ENCODE results near the gene VPS25. TPM values are rescaled to one million over a fixed set of nuclear protein-coding genes. Genes with fewer than 3 reads are reported as not detected.

VPS25 gene
- total and polyA plus RNA-seq, 9 of the 15 experiments (the other 6 are each of a cell fraction or from before 2014, with no cell fraction given), result 123 to 352 (median 180) TPM

GRCh38 chr17:42772945-42773289 is 332 bp upstream of the VPS25 start:
- Histone ChIP-seq H3K9me3 (replicated peaks; ENCODE audit: control insufficient read depth, insufficient read depth, low read depth, low read length) (no peaks in the 10 kb centered on the region), H3K36me3 (ENCODE audit: control insufficient read depth, insufficient read depth, low read length) (peaks cover 30% of the 10 kb centered on the region), H3K4me1 (replicated peaks in 1 of 2; ENCODE audit: control insufficient read depth in 2 of 2, insufficient read depth in 2 of 2, low read length in 2 of 2) (peaks cover 26 to 36% of the 10 kb centered on the region in 2 experiments), H3K27me3 (ENCODE audit: control insufficient read depth in 2 of 2, insufficient read depth in 2 of 2, low read length in 2 of 2) (no peaks in the 10 kb centered on the region), H3K4me2 (ENCODE audit: insufficient read depth, low read length) (peak overlapping the region; percentile 97), H3K9me1 (ENCODE audit: control insufficient read depth, insufficient read depth, low read length) (no peaks in the 10 kb centered on the region), H3K27ac (ENCODE audit: extremely low read depth, low read depth, low read length) (peak overlapping the region; percentile 85), H4K20me1 (replicated peaks; ENCODE audit: control insufficient read depth, insufficient read depth, low read length) (no peaks in the 10 kb centered on the region), H2AFZ (ENCODE audit: low read depth, low read length) (peak overlapping the region; percentile 89), H3K4me3 (peak overlapping the region; percentile 84), H3K9ac (ENCODE audit: insufficient read depth in 1 of 2, low read depth in 2 of 2, low read length in 2 of 2) (peak overlapping the region; percentile 88 to 95; a peak in 3 of 4 replicates), H3K79me2 (ENCODE audit: control insufficient read depth, insufficient read depth, low read length) (peaks cover 22% of the 10 kb centered on the region)
- CTCF ChIA-PET (ENCODE audit: low intra/inter-chr PET ratio), result interaction anchor here (1.1 kb wide), 1 partner anchor 255 kb away, joined by 3 read pairs; no protein-coding TSS in a partner anchor
- 0% methylated on average over 3 of the region's 3 CpGs for WGBS (ENCODE audit: insufficient coverage, low coverage, missing lambda C conversion rate)
- POLR2A ChIA-PET, result interaction anchor here (0.6 to 1.5 kb wide), 11 partner anchors 9 to 461 kb away, joined by 3 to 12 read pairs (median 4); partner anchors contain the start of genes AARSD1 and RAMP2
- ATAC-seq (no peak), DNase-seq (ENCODE audit: extremely low read depth in 1 of 4, low spot score in 3 of 4) (no peak), FAIRE-seq (no peak)
- intact Hi-C loops (cut with micrococcal nuclease) (no loop called here), in situ Hi-C loops (cut with MboI) (no loop called here)
- TSS peak; percentile 96 for BruUV-seq (replicated peaks)
- no peak for TF ChIP-seq HMBOX1 (IDR thresholded peaks at IDR 0.05)
- 0 out of 2 replicates have a peak, but pooled peaks have one; percentile 6 for TF ChIP-seq GABPA (tag; conservative IDR thresholded peaks at IDR 0.05; ENCODE audit: low read depth)
- no peak for TF ChIP-seq ATF7 (IDR thresholded peaks at IDR 0.05)
- no peak for TF ChIP-seq SLC30A9 (CRISPR knock-in tag; IDR thresholded peaks at IDR 0.05)
- no peak for TF ChIP-seq MNT (conservative IDR thresholded peaks at IDR 0.05)
- TF ChIP-seq STAT5B (CRISPR knock-in tag; IDR thresholded peaks at IDR 0.05), result no peak
- TF ChIP-seq HOXB6 (CRISPR knock-in tag; IDR thresholded peaks at IDR 0.05; ENCODE audit: borderline replicate concordance), result no peak
- TF ChIP-seq SIRT6 (IDR thresholded peaks at IDR 0.05; ENCODE audit: low read depth, low read length), result no peak
- no peak for TF ChIP-seq RAD21 (CRISPR knock-in tag; conservative IDR thresholded peaks at IDR 0.05 in 1 of 2, IDR thresholded peaks at IDR 0.05 in 1 of 2)
- no peak for TF ChIP-seq TEAD4 (IDR thresholded peaks at IDR 0.05; ENCODE audit: low read length)
- TF ChIP-seq TEAD4 (CRISPR knock-in tag; IDR thresholded peaks at IDR 0.05; ENCODE audit: borderline replicate concordance), result no peak
- TF ChIP-seq ZNF217 (CRISPR knock-in tag; IDR thresholded peaks at IDR 0.05), result no peak
- no peak for TF ChIP-seq CC2D1A (IDR thresholded peaks at IDR 0.05)
- no peak for TF ChIP-seq ZNF41 (CRISPR knock-in tag; conservative IDR thresholded peaks at IDR 0.05)
- no peak for TF ChIP-seq MITF (IDR thresholded peaks at IDR 0.05)
- no peak for TF ChIP-seq ZNF668 (CRISPR knock-in tag; IDR thresholded peaks at IDR 0.05)
- TF ChIP-seq MBD1 (CRISPR knock-in tag; IDR thresholded peaks at IDR 0.05), result no peak
